Iris pigment epithelial cell (primary cell): ENCODE measurements around the gene TP73.

Source experiments
- DNase-seq: peaks from one replicate; pipeline ENCODE4 v3.0.0-alpha.2; 2011; ENCODE audit warnings: low read depth

TP73 gene

GRCh38 chr1:3729594-3730542 lies 77.6 kb downstream of the TP73 start:
- no peak for DNase-seq

GRCh38 chr1:3730543-3731247 lies 78.4 kb downstream of the TP73 start:
- DNase-seq = no peak

DNA sequence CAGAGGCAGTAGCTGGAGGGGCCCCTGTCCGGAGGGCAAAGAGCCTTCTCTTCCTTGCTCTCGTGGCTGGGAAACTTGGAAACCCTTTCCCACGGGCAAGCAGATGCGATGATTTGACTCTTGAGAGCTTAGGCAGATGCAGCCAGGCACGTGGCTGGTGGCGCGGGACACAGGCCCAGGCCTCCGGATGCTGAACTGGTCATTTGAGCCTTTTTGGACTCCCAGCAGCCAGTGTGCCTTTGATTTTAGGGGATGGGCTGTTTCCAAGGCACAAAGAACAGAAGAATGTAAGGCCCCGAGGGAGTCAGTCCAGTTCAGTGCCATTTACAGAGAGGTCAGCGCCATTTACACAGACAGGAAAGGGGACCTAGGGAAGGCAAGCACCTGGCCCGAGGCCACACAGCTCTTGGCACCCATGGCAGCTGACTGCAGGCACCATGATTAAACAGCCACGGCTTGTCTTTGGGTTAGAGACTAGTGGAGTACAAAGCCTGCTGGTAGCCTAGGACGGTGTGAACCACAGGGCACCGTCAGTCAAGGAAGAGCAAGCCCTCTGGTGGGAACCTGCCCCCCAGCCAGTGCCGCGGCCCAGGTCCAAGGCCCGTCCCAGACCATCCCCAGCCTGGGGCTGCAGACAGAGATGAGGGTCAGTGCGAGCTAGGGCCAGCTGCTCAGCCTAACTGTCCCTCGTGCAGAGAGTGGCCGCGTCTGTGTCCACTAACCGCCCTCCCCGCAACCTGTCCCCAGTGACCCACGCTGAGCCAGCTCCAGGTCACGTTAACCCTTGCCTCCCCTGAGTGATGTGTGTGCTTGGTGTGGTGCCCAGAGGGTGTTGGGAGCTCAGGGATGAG lies 79.5 kb downstream of the TP73 start:
- no peak for DNase-seq

GRCh38 chr1:3732434-3733093 lies 80.2 kb downstream of the TP73 start:
- no peak for DNase-seq

- DNase-seq = no peak
These were observed 81.0 kb downstream of the TP73 start for GRCh38 chr1:3733094-3733882.

- DNase-seq = no peak
These were observed 81.7 kb downstream of the TP73 start for GRCh38 chr1:3733883-3734589.

- DNase-seq = no peak
These were observed 82.3 kb downstream of the TP73 start for GRCh38 chr1:3734602-3735001.

DNA sequence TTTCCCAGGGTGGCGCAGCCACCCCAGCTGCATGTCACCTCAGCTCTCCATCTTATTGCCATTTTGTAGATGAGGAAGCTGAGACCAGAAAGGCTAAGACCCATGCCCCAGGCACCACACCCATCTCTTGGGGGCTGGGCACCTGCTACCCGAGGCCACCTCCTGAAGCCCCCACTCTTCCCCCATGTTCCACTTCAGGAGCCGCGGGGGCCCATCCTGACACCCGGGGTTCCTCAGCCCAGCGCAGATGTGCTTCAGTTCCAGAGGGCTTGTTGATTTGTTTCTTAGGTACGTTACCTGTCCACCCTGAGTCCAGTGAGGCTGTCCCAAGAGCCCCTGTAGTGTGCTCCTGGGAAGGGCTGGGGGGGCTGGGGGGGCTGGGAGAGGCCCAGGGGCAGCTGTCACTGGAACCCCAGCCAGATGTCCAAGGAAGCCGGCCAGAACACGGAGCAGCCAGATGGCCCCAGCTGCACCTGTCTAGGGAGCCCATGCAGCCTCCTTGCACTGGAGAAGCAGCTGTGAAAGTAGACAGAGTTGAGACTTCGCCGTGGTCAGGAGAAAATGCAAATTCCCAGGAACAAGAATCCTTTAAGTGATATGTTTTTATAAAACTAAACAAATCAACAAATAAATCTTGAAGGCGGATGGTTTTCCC lies 82.8 kb downstream of the TP73 start:
- DNase-seq = no peak

GRCh38 chr1:3735688-3736087 lies 83.4 kb downstream of the TP73 start:
- no peak for DNase-seq

GRCh38 chr1:3736131-3736561 lies 83.8 kb downstream of the TP73 start:
- no peak for DNase-seq

- no peak for DNase-seq
These were observed 84.4 kb downstream of the TP73 start for GRCh38 chr1:3736708-3737107.

GRCh38 chr1:3738943-3739342 lies 86.6 kb downstream of the TP73 start:
- no peak for DNase-seq

DNA sequence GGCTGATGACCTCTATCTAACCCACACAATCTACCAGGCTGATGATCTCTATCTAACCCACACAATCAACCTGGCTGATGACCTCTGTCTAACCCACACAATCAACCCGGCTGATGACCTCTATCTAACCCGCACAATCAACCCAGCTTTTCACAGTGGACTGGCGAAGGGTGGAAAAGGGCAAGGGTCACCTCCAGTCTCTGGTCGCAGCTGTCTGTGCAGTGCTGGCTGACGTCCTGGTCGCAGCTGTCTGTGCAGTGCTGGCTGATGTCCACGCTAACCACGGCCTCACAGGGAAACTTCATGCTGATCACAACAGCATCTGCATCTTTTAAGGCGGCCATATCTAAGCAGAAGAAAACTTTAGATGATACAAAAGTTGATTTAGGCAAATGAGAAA lies 87.7 kb downstream of the TP73 start:
- no peak for DNase-seq

DNA sequence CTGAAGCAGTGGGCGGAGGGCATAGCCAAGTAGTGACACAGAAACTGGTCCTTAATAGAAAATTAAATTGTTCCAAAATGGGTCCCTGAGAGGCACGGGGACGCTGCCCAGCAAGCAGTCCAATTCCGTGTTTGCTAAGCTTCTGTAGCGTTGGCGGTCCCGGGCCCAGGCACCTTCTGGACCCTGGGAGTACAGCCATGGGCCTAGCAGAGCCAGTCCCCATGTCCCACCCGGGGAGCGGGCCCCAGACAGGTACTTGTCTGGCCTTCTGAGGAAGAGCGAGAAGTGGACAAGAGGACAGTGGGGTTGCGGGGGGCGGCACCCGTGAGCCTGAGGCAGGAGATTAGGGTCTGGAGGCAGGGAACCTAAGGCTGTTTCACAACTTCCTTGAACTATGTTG lies 88.4 kb downstream of the TP73 start:
- no peak for DNase-seq

- no peak for DNase-seq
These were observed 89.5 kb downstream of the TP73 start for GRCh38 chr1:3741566-3742438.

GRCh38 chr1:3742439-3743298 lies 90.4 kb downstream of the TP73 start:
- DNase-seq = no peak

- no peak for DNase-seq
These were observed 91.1 kb downstream of the TP73 start for GRCh38 chr1:3743421-3743820.

- no peak for DNase-seq
These were observed 91.5 kb downstream of the TP73 start for GRCh38 chr1:3743826-3744225.
